Measurements from ENCODE around the gene TMED1. TPM values are rescaled to one million over a fixed set of nuclear protein-coding genes. Genes with fewer than 3 reads are reported as not detected.

TMED1 gene
- total RNA-seq, 3 donors from 2014 or later, result 12.8 to 24.7 (median 15.3) TPM

DNA sequence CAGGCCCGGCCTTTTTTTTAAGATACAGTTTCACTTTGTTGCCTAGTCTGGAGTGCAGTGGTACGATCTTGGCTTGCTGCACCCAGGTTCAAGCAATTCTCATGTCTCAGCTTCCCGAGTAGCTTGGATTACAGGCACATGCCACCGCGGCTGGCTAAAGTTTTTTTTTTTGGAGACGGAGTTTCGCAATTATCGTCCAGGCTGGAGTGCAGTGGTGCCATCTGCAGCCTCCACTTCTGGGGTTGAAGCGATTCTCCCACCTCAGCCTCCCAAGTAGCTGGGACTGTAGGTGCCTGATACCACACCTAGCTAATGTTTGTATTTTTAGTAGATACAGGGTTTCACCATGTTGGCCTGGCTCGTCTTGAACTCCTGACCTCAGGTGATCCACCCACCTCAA, 30.5 kb upstream of the TMED1 start:
- intact Hi-C loops (cut with DNase I, micrococcal nuclease), result loop anchor here in 1 of 2 donors (10.0 kb wide), 1 partner anchor 152 kb away; the partner anchor contains the start of gene DNM2
- H3K4me3 ChIP-seq, result no peak overlapping the region
- peaks cover 3% of the 10 kb centered on the region for H3K36me3 ChIP-seq (ENCODE audit: low read depth)
- TF ChIP-seq, protein P1, sequence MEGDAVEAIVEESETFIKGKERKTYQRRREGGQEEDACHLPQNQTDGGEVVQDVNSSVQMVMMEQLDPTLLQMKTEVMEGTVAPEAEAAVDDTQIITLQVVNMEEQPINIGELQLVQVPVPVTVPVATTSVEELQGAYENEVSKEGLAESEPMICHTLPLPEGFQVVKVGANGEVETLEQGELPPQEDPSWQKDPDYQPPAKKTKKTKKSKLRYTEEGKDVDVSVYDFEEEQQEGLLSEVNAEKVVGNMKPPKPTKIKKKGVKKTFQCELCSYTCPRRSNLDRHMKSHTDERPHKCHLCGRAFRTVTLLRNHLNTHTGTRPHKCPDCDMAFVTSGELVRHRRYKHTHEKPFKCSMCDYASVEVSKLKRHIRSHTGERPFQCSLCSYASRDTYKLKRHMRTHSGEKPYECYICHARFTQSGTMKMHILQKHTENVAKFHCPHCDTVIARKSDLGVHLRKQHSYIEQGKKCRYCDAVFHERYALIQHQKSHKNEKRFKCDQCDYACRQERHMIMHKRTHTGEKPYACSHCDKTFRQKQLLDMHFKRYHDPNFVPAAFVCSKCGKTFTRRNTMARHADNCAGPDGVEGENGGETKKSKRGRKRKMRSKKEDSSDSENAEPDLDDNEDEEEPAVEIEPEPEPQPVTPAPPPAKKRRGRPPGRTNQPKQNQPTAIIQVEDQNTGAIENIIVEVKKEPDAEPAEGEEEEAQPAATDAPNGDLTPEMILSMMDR (IDR thresholded peaks at IDR 0.05), result no peak
- peaks cover 3% of the 10 kb centered on the region for H3K4me1 ChIP-seq (ENCODE audit: low read depth)
- no peak for DNase-seq
- H3K9me3 ChIP-seq, result no peaks in the 10 kb centered on the region
- no peak for ATAC-seq

- ATAC-seq, result peak; percentile 91
- Histone ChIP-seq H3K9me3 (no peaks in the 10 kb centered on the region), H3K36me3 (ENCODE audit: low read depth) (no peaks in the 10 kb centered on the region), H3K4me3 (no peak overlapping the region), H3K4me1 (ENCODE audit: low read depth) (no peaks in the 10 kb centered on the region)
- intact Hi-C loops (cut with DNase I, micrococcal nuclease), result loop anchor here in 1 of 2 donors (10.0 kb wide), 1 partner anchor 150 kb away; the partner anchor contains the start of gene DNM2
- TF ChIP-seq, protein P1 (IDR thresholded peaks at IDR 0.05), result peak; percentile 77
- DNase-seq, result peak; percentile 86 to 91 (median 90)
These were observed 28.5 kb upstream of the TMED1 start for GRCh38 chr19:10864538-10864899.

DNA sequence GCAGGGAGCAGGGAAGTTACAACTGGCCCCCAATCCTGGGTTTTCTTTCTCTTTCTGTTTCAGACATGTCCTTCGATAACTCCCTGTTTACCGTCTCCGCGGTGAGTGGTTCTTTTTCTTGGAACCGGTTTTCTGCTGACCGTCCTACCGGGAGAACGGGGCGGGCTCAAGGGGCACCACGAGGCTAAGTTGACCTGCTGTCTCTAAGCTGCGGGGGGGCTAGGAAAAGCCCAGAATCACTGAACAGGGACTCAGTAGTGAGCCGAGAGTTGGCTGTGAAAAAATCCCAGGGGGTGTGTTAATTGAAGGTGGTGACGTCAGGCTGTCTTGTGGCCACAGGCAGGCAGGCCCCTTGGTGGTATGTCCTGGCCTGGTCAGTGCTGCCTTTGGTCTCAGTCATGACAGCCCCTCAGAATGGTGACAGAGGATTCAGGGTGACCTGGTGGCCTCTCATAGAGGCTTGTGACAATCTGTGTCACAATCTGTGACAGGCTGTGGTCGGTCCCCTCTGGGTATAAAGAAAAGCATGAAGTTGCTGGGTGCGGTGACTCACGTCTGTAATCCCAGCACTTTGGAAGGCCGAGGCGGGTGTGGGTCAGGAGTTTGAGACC, 27.2 kb upstream of the TMED1 start:
- ATAC-seq (peak; percentile 4), DNase-seq (peak in 1 of 3 donors; percentile 23)
- Histone ChIP-seq H3K4me1 (ENCODE audit: low read depth) (no peaks in the 10 kb centered on the region), H3K36me3 (ENCODE audit: low read depth) (no peaks in the 10 kb centered on the region), H3K4me3 (no peak overlapping the region), H3K9me3 (no peaks in the 10 kb centered on the region)
- intact Hi-C loops (cut with DNase I, micrococcal nuclease), result loop anchor here in 1 of 2 donors (10.0 kb wide), 1 partner anchor 148 kb away; the partner anchor contains the start of gene DNM2
- TF ChIP-seq, protein P1 (IDR thresholded peaks at IDR 0.05), result no peak

DNA sequence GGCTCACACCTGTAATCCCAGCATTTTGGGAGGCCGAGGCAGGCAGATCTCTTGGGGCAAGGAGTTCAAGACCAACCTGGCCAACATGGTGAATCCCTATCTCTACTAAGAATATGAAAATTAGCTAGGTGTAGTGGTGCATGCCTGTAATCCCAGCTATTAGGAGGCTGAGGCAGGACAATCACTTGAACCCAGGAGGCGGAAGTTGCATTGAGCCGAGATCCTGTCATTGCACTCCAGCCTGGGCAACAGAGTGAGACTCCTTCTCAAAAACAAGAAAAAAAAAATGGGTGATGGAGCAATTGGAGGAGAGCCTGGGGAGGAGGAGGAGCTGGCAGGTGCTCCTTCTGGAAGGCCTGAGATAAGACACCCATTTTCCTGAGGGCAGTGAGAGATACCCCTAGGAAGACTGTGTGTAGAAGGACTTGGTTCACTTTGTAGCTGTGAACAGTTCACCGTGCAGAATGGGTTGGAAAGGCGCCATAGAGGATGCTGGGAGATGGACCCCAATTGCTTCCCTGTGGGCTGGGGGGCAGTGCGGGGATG, 26.6 kb upstream of the TMED1 start:
- no peak for DNase-seq
- no peaks in the 10 kb centered on the region for H3K4me1 ChIP-seq (ENCODE audit: low read depth)
- TF ChIP-seq, protein P1 (IDR thresholded peaks at IDR 0.05), result no peak
- H3K36me3 ChIP-seq (ENCODE audit: low read depth), result no peaks in the 10 kb centered on the region
- ATAC-seq, result no peak
- H3K4me3 ChIP-seq, result no peak overlapping the region
- H3K9me3 ChIP-seq, result no peaks in the 10 kb centered on the region
- intact Hi-C loops (cut with DNase I, micrococcal nuclease), result loop anchor here in 1 of 2 donors (10.0 kb wide), 1 partner anchor 148 kb away; the partner anchor contains the start of gene DNM2

GRCh38 chr19:10861103-10861651, 25.2 kb upstream of the TMED1 start:
- TF ChIP-seq, protein P1 (IDR thresholded peaks at IDR 0.05), result no peak
- Histone ChIP-seq H3K4me1 (ENCODE audit: low read depth) (no peaks in the 10 kb centered on the region), H3K9me3 (no peaks in the 10 kb centered on the region), H3K4me3 (no peak overlapping the region), H3K36me3 (ENCODE audit: low read depth) (no peaks in the 10 kb centered on the region)
- peak; percentile 64 for ATAC-seq
- peak in 2 of 3 donors; percentile 49 to 55 for DNase-seq
- intact Hi-C loops (cut with DNase I, micrococcal nuclease), result loop anchor here in 1 of 2 donors (10.0 kb wide), 1 partner anchor 146 kb away; the partner anchor contains the start of gene DNM2

All from mucosa of descending colon (tissue), 3 donors.